Measurements from ENCODE around the gene FGF22.

Gene FGF22

GRCh38 chr19:688214-688613, 48.5 kb downstream of the FGF22 start:
- TF ChIP-seq CTCF (IDR thresholded peaks at IDR 0.05), result no peak
- H3K27ac ChIP-seq, result no peak overlapping the region
- no peak overlapping the region for H3K4me3 ChIP-seq
- DNase-seq (ENCODE audit: low spot score), result no peak

- Histone ChIP-seq H3K27ac (no peak overlapping the region), H3K4me3 (no peak overlapping the region)
- no peak for TF ChIP-seq CTCF (IDR thresholded peaks at IDR 0.05)
- no peak for DNase-seq (ENCODE audit: low spot score)
Observed at GRCh38 chr19:688992-689391, 49.3 kb downstream of the FGF22 start.

DNA sequence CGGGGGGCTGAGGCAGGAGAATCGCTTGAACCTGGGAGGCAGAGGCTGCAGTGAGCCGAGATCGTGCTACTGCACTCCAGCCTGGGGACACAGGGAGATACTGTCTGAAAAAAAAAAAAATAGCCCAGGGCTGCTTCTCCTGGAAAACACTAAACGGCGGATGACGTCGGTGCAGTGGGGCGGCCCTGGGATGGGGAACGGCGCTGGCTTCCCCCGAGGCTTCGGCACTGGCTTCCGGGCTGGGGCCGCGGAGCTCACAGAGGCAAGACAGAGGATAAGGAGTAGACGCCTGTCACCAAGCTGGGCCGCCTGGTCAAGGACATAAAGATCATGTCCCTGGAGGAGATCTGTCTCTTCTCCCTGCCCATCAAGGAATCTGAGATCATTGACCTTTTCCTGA, 50.5 kb downstream of the FGF22 start:
- H3K4me3 ChIP-seq, result no peak overlapping the region
- DNase-seq (ENCODE audit: low spot score), result no peak
- no peak for TF ChIP-seq CTCF (IDR thresholded peaks at IDR 0.05)
- no peak overlapping the region for H3K27ac ChIP-seq

Data from coronary artery (tissue), 2 donors.